ENCODE results near the gene ALX1. TPM values are rescaled to one million over a fixed set of nuclear protein-coding genes. Genes with fewer than 3 reads are reported as not detected.

The ALX1 gene
- total RNA-seq, 8 experiments from 2014 or later, result 3.8 to 9.6 (median 5.8) TPM; not detected in 4

- H3K27ac ChIP-seq, result no peak overlapping the region
- in situ Hi-C loops (cut with MboI; ENCODE audit: low pct_unique_long_range_greater_than_20kb in 2 of 9, low sequenced_read_pairs in 9 of 9, unreplicated experiment in 9 of 9), result no loop called here
- H3K4me1 ChIP-seq (replicated peaks in 1 of 2), result peaks cover 0 to 6% of the 10 kb centered on the region in 2 donors
- 60 to 88% (median 66%) methylated on average over 1 to 27 of the region's 30 CpGs; no CpG with 5 or more reads in 1 of the 10 experiments for WGBS, 10 experiments
- no peak for ATAC-seq (replicated peaks in 6 of 8)
- no peak overlapping the region for H3K4me3 ChIP-seq
Measured at GRCh38 chr12:85277900-85278597, 2.0 kb upstream of the ALX1 start.

GRCh38 chr12:85278598-85279448, 1.2 kb upstream of the ALX1 start:
- ATAC-seq (replicated peaks in 6 of 8), result no peak
- 38 to 98% (median 68%) methylated on average over 4 to 28 of the region's 37 CpGs; no CpG with 5 or more reads in 3 of the 10 experiments for WGBS, 10 experiments
- in situ Hi-C loops (cut with MboI; ENCODE audit: low pct_unique_long_range_greater_than_20kb in 2 of 9, low sequenced_read_pairs in 9 of 9, unreplicated experiment in 9 of 9), result no loop called here
- Histone ChIP-seq H3K4me1 (replicated peaks in 1 of 2) (peaks cover 0 to 6% of the 10 kb centered on the region in 2 donors), H3K4me3 (peak overlapping the region; percentile 47 to 64 (median 52)), H3K27ac (no peak overlapping the region)

- peak overlapping the region in 1 of 2 donors; percentile 83 for H3K27ac ChIP-seq
- peak overlapping the region; percentile 47 to 64 (median 52) for H3K4me3 ChIP-seq
- H3K4me1 ChIP-seq (replicated peaks in 1 of 2), result peaks cover 0 to 6% of the 10 kb centered on the region in 2 donors
- WGBS, 10 experiments, result 7 to 85% (median 20%) methylated on average over 1 to 9 of the region's 44 CpGs; no CpG with 5 or more reads in 4 of the 10 experiments
- ATAC-seq (replicated peaks in 6 of 8), result peak; percentile 5 to 47 (median 34)
- in situ Hi-C loops (cut with MboI; ENCODE audit: low pct_unique_long_range_greater_than_20kb in 2 of 9, low sequenced_read_pairs in 9 of 9, unreplicated experiment in 9 of 9), result no loop called here
Measured at GRCh38 chr12:85279449-85280164, 413 bp upstream of the ALX1 start.

- in situ Hi-C loops (cut with MboI; ENCODE audit: low pct_unique_long_range_greater_than_20kb in 2 of 9, low sequenced_read_pairs in 9 of 9, unreplicated experiment in 9 of 9), result no loop called here
- peak overlapping the region; percentile 47 to 64 (median 52) for H3K4me3 ChIP-seq
- ATAC-seq (replicated peaks in 6 of 8), result no peak
- 0 to 21% (median 2%) methylated on average over 1 to 15 of the region's 15 CpGs for WGBS, 10 experiments
- peak overlapping the region in 1 of 2 donors; percentile 83 for H3K27ac ChIP-seq
- peaks cover 0 to 6% of the 10 kb centered on the region in 2 donors for H3K4me1 ChIP-seq (replicated peaks in 1 of 2)
Measured at GRCh38 chr12:85280984-85281630, 1.1 kb downstream of the ALX1 start.

GRCh38 chr12:85281636-85282312, 1.8 kb downstream of the ALX1 start:
- H3K4me3 ChIP-seq, result peak overlapping the region in 3 of 5 donors; percentile 52 to 64 (median 58)
- H3K27ac ChIP-seq, result no peak overlapping the region
- 0 to 46% (median 16%) methylated on average over 2 to 11 of the region's 11 CpGs for WGBS, 10 experiments
- no peak for ATAC-seq (replicated peaks in 6 of 8)
- in situ Hi-C loops (cut with MboI; ENCODE audit: low pct_unique_long_range_greater_than_20kb in 2 of 9, low sequenced_read_pairs in 9 of 9, unreplicated experiment in 9 of 9), result no loop called here
- peaks cover 0 to 6% of the 10 kb centered on the region in 2 donors for H3K4me1 ChIP-seq (replicated peaks in 1 of 2)

- no peak overlapping the region for H3K4me3 ChIP-seq
- in situ Hi-C loops (cut with MboI; ENCODE audit: low pct_unique_long_range_greater_than_20kb in 2 of 9, low sequenced_read_pairs in 9 of 9, unreplicated experiment in 9 of 9), result no loop called here
- 38 to 100% (median 62%) methylated on average over 1 to 6 of the region's 6 CpGs for WGBS, 10 experiments
- H3K4me1 ChIP-seq (replicated peaks in 1 of 2), result peaks cover 0 to 6% of the 10 kb centered on the region in 2 donors
- no peak for ATAC-seq (replicated peaks in 6 of 8)
- H3K27ac ChIP-seq, result no peak overlapping the region
Measured at GRCh38 chr12:85283560-85283959, 3.5 kb downstream of the ALX1 start.

- H3K4me1 ChIP-seq (replicated peaks in 1 of 2), result no peaks in the 10 kb centered on the region
- 0 to 79% (median 52%) methylated on average over 2 to 3 of the region's 3 CpGs for WGBS, 10 experiments
- no peak overlapping the region for H3K4me3 ChIP-seq
- H3K27ac ChIP-seq, result no peak overlapping the region
- ATAC-seq (replicated peaks in 6 of 8), result no peak
- in situ Hi-C loops (cut with MboI; ENCODE audit: low pct_unique_long_range_greater_than_20kb in 2 of 9, low sequenced_read_pairs in 9 of 9, unreplicated experiment in 9 of 9), result no loop called here
Measured at GRCh38 chr12:85296362-85296761, 16.3 kb downstream of the ALX1 start.

- H3K4me1 ChIP-seq (replicated peaks in 1 of 2), result no peaks in the 10 kb centered on the region
- H3K27ac ChIP-seq, result no peak overlapping the region
- WGBS, 10 experiments, result 0 to 100% (median 78%) methylated on average over 1 to 2 of the region's 2 CpGs
- no peak overlapping the region for H3K4me3 ChIP-seq
- in situ Hi-C loops (cut with MboI; ENCODE audit: low pct_unique_long_range_greater_than_20kb in 2 of 9, low sequenced_read_pairs in 9 of 9, unreplicated experiment in 9 of 9), result no loop called here
- ATAC-seq (replicated peaks in 6 of 8), result no peak
Measured at GRCh38 chr12:85299053-85299452, 19.0 kb downstream of the ALX1 start.

GRCh38 chr12:85301051-85301450, 21.0 kb downstream of the ALX1 start:
- ATAC-seq (replicated peaks in 6 of 8), result no peak
- WGBS, 10 experiments, result 34 to 94% (median 61%) methylated on average over 1 to 6 of the region's 7 CpGs; no CpG with 5 or more reads in 2 of the 10 experiments
- Histone ChIP-seq H3K4me1 (replicated peaks in 1 of 2) (no peaks in the 10 kb centered on the region), H3K4me3 (no peak overlapping the region), H3K27ac (no peak overlapping the region)
- in situ Hi-C loops (cut with MboI; ENCODE audit: low pct_unique_long_range_greater_than_20kb in 2 of 9, low sequenced_read_pairs in 9 of 9, unreplicated experiment in 9 of 9), result loop anchor here in 1 of 9 experiments (25.0 kb wide), 1 partner anchor 136 kb away; no protein-coding TSS in a partner anchor

GRCh38 chr12:85308374-85308773, 28.4 kb downstream of the ALX1 start:
- 0 to 100% (median 56%) methylated on average over 1 to 5 of the region's 5 CpGs; no CpG with 5 or more reads in 1 of the 10 experiments for WGBS, 10 experiments
- Histone ChIP-seq H3K4me3 (no peak overlapping the region), H3K27ac (no peak overlapping the region), H3K4me1 (replicated peaks in 1 of 2) (peaks cover 17 to 23% of the 10 kb centered on the region in 2 donors)
- no peak for ATAC-seq (replicated peaks in 6 of 8)
- in situ Hi-C loops (cut with MboI; ENCODE audit: low pct_unique_long_range_greater_than_20kb in 2 of 9, low sequenced_read_pairs in 9 of 9, unreplicated experiment in 9 of 9), result loop anchor here in 1 of 9 experiments (25.0 kb wide), 1 partner anchor 129 kb away; no protein-coding TSS in a partner anchor

- in situ Hi-C loops (cut with MboI; ENCODE audit: low pct_unique_long_range_greater_than_20kb in 2 of 9, low sequenced_read_pairs in 9 of 9, unreplicated experiment in 9 of 9), result loop anchor here in 1 of 9 experiments (25.0 kb wide), 1 partner anchor 128 kb away; no protein-coding TSS in a partner anchor
- ATAC-seq (replicated peaks in 6 of 8), result peak in 5 of 8 experiments; percentile 44 to 78 (median 64)
- 0 to 31% (median 10%) methylated on average over 3 to 5 of the region's 5 CpGs for WGBS, 10 experiments
Measured at GRCh38 chr12:85309125-85309566, 29.1 kb downstream of the ALX1 start.

GRCh38 chr12:85310025-85310424, 30.0 kb downstream of the ALX1 start:
- in situ Hi-C loops (cut with MboI; ENCODE audit: low pct_unique_long_range_greater_than_20kb in 2 of 9, low sequenced_read_pairs in 9 of 9, unreplicated experiment in 9 of 9), result loop anchor here in 1 of 9 experiments (25.0 kb wide), 1 partner anchor 127 kb away; no protein-coding TSS in a partner anchor
- ATAC-seq (replicated peaks in 6 of 8), result no peak
- WGBS, 10 experiments, result 8 to 93% (median 69%) methylated on average over 2 to 3 of the region's 3 CpGs

More at GRCh38 chr12:85309125-85309566, 29.1 kb downstream of the ALX1 start:
- Histone ChIP-seq H3K4me3 (no peak overlapping the region), H3K4me1 (replicated peaks in 1 of 2) (peaks cover 17 to 23% of the 10 kb centered on the region in 2 donors), H3K27ac (no peak overlapping the region)

More at GRCh38 chr12:85310025-85310424, 30.0 kb downstream of the ALX1 start:
- Histone ChIP-seq H3K4me1 (replicated peaks in 1 of 2) (peaks cover 17 to 23% of the 10 kb centered on the region in 2 donors), H3K27ac (no peak overlapping the region), H3K4me3 (no peak overlapping the region)
